T-cell (primary cell): ENCODE measurements around the gene SERPINF2. TPM values are rescaled to one million over a fixed set of nuclear protein-coding genes. Genes with fewer than 3 reads are reported as not detected.
"Not testable (repeated sequence)": the region's sequence is repeated elsewhere in the genome, so short reads cannot be mapped to it uniquely, and the experiment has no call there.

ENCODE experiments used
- ATAC-seq, 4 experiments: fragments of 200-7000 bp in 3 of 4; fragments of 150-1000 bp in 1 of 4; cut with Tn5 transposase; replicated peaks in 1 of 4; 1 replicate in 3 of 4; 2 replicates in 1 of 4; pipeline ENCODE4 v1.10.0; 2021; ENCODE audit warnings: moderate library complexity in 3 of 4, mild to moderate bottlenecking in 2 of 4, moderate number of reproducible peaks in 1 of 4
- CTCF ChIA-PET, 2 donors: fragments of 300-600 bp; sonication (Branson Sonifier 250); formaldehyde crosslinking; loops; one replicate each; lab custom pipeline; 2022; ENCODE audit warnings: antibody characterized with exemption in 2 of 2; lab: Charles Lee
- POLR2A ChIA-PET, 2 donors: fragments of 300-600 bp; sonication (Branson Sonifier 250); formaldehyde crosslinking; loops; one replicate each; lab custom pipeline; 2022; ENCODE audit warnings: antibody characterized with exemption in 2 of 2; lab: Charles Lee
- DNase-seq, 35 experiments: peaks; one replicate each; pipeline versions ENCODE4 v3.0.0 to v3.0.0-alpha.2; 2013 to 2023
- H3K27ac ChIP-seq: one replicate; pipeline ENCODE4 v1.5.1; 2013; ENCODE audit warnings: low read length
- H3K27me3 ChIP-seq, 2 experiments: replicated peaks in 1 of 2; 1 replicate in 1 of 2; 2 replicates in 1 of 2; pipeline versions ENCODE4 v1.6.1 to v1.7.0; 2013; ENCODE audit warnings: low read length in 1 of 2, mixed read lengths in 1 of 2; ENCODE audit not compliant: control insufficient read depth in 2 of 2, insufficient read depth in 2 of 2; ENCODE audit errors: extremely low read depth in 1 of 2
- H3K36me3 ChIP-seq, 2 donors: 1 replicate in 1 of 2; 2 replicates in 1 of 2; pipeline versions ENCODE4 v1.6.1 to v1.7.0; 2013; ENCODE audit warnings: low read length in 1 of 2; ENCODE audit not compliant: control insufficient read depth in 2 of 2, insufficient read depth in 1 of 2; ENCODE audit errors: extremely low read depth in 1 of 2
- H3K4me1 ChIP-seq, 2 experiments: 1 replicate in 1 of 2; 2 replicates in 1 of 2; pipeline versions ENCODE4 v1.6.1 to v1.7.0; 2013; ENCODE audit warnings: low read length in 2 of 2, mixed read lengths in 1 of 2; ENCODE audit not compliant: insufficient read depth in 2 of 2, control insufficient read depth in 1 of 2; ENCODE audit errors: extremely low read depth in 1 of 2
- H3K4me3 ChIP-seq, 2 donors: 1 replicate in 1 of 2; 2 replicates in 1 of 2; pipeline versions ENCODE4 v1.5.1 to v1.7.0; 2013; ENCODE audit warnings: mild to moderate bottlenecking in 2 of 2, low read length in 1 of 2, moderate library complexity in 1 of 2; ENCODE audit not compliant: control insufficient read depth in 1 of 2; ENCODE audit errors: extremely low read depth in 1 of 2
- H3K9me3 ChIP-seq: 2 replicates; pipeline ENCODE4 v1.7.0; 2013
- H3K27ac Mint-ChIP-seq, 2 donors: one replicate each; pipeline ENCODE4 v1.8.0; 2020 to 2021; ENCODE audit warnings: mild to moderate bottlenecking in 2 of 2, mixed read lengths in 2 of 2
- H3K27me3 Mint-ChIP-seq, 2 donors: one replicate each; pipeline ENCODE4 v1.8.0; 2021 to 2022; ENCODE audit warnings: mixed read lengths in 2 of 2
- H3K36me3 Mint-ChIP-seq: one replicate; pipeline ENCODE4 v1.8.0; 2021; ENCODE audit warnings: mixed read lengths
- H3K4me1 Mint-ChIP-seq, 3 donors: one replicate each; pipeline ENCODE4 v1.8.0; 2020 to 2022; ENCODE audit warnings: mixed read lengths in 3 of 3, mild to moderate bottlenecking in 1 of 3
- H3K4me3 Mint-ChIP-seq, 3 donors: one replicate each; pipeline ENCODE4 v1.8.0; 2020 to 2022; ENCODE audit warnings: mild to moderate bottlenecking in 3 of 3, mixed read lengths in 3 of 3, moderate library complexity in 3 of 3
- H3K9me3 Mint-ChIP-seq, 3 donors: one replicate each; pipeline ENCODE4 v1.8.0; 2020 to 2022; ENCODE audit warnings: mixed read lengths in 3 of 3
- WGBS: methylation state at CpG from one replicate; pipeline ENCODE4 v1.1.5; 2013; ENCODE audit warnings: missing lambda C conversion rate; ENCODE audit not compliant: insufficient coverage; 5-methylcytosine and 5-hydroxymethylcytosine counted together
- total RNA-seq, 35 experiments: library from RNA in 6 of 35; stranded (reverse) in 6 of 35; fragments of 120-200 nt in 1 of 35; gene quantifications; one replicate each; pipeline versions ENCODE4 v1.2.1 to v1.2.4 and lab custom pipeline; 2013 to 2026

The SERPINF2 gene
- total RNA-seq, 5 donors from 2014 or later (not counting 1 experiment from before 2014, with no cell fraction given) = 0.86 to 2.9 (median 1.4) TPM

GRCh38 chr17:1735834-1736347 lies 6.8 kb upstream of the SERPINF2 start:
- ATAC-seq (no peak), DNase-seq (no peak)
- Histone ChIP-seq H3K36me3 (peaks cover 9 to 47% of the 10 kb centered on the region in 2 donors), H3K27me3 (no peaks in the 10 kb centered on the region), H3K27ac (no peak overlapping the region), H3K9me3 (no peaks in the 10 kb centered on the region), H3K4me1 (peaks cover 0 to 13% of the 10 kb centered on the region in 2 experiments), H3K4me3 (no peak overlapping the region)
- Mint-ChIP-seq H3K4me3 (no peak overlapping the region), H3K27ac (no peak overlapping the region), H3K4me1 (peaks cover 0 to 19% (median 6%) of the 10 kb centered on the region in 3 donors), H3K36me3 (peaks cover 13% of the 10 kb centered on the region), H3K9me3 (no peaks in the 10 kb centered on the region), H3K27me3 (no peaks in the 10 kb centered on the region)
- ChIA-PET POLR2A (interaction anchor here in 1 of 2 donors (0.5 kb wide), 1 partner anchor 11 kb away, joined by 3 read pairs; no protein-coding TSS in a partner anchor), CTCF (no interaction called here)
- 95% methylated on average over 15 of the region's 17 CpGs for WGBS

- no peaks in the 10 kb centered on the region for H3K9me3 Mint-ChIP-seq
- DNase-seq (peak in 3 of 35 experiments; percentile 15 to 42 (median 23)), ATAC-seq (peak in 1 of 4 experiments; percentile 38)
- H3K27me3 ChIP-seq = no peaks in the 10 kb centered on the region
- POLR2A ChIA-PET = no interaction called here
- CTCF ChIA-PET = interaction anchor here in 1 of 2 donors (0.6 kb wide), 1 partner anchor 127 kb away, joined by 5 read pairs; no protein-coding TSS in a partner anchor
- peaks cover 7 to 43% of the 10 kb centered on the region in 2 donors for H3K36me3 ChIP-seq
- peaks cover 0 to 19% (median 6%) of the 10 kb centered on the region in 3 donors for H3K4me1 Mint-ChIP-seq
- H3K9me3 ChIP-seq = no peaks in the 10 kb centered on the region
- 81% methylated on average over 17 of the region's 25 CpGs for WGBS
- H3K27ac Mint-ChIP-seq = peak overlapping the region; percentile 65 to 66
- no peak overlapping the region for H3K4me3 Mint-ChIP-seq
- H3K27me3 Mint-ChIP-seq = no peaks in the 10 kb centered on the region
- H3K27ac ChIP-seq = no peak overlapping the region
- H3K4me3 ChIP-seq = no peak overlapping the region
- H3K4me1 ChIP-seq = peaks cover 0 to 13% of the 10 kb centered on the region in 2 experiments
- peaks cover 13% of the 10 kb centered on the region for H3K36me3 Mint-ChIP-seq
Measured at GRCh38 chr17:1736348-1737281, 6.1 kb upstream of the SERPINF2 start.

- Mint-ChIP-seq H3K36me3 (peaks cover 13% of the 10 kb centered on the region), H3K4me1 (peaks cover 0 to 19% (median 6%) of the 10 kb centered on the region in 3 donors), H3K27ac (no peak overlapping the region), H3K27me3 (no peaks in the 10 kb centered on the region), H3K4me3 (no peak overlapping the region), H3K9me3 (no peaks in the 10 kb centered on the region)
- H3K4me3 ChIP-seq = no peak overlapping the region
- H3K4me1 ChIP-seq = peaks cover 0 to 13% of the 10 kb centered on the region in 2 experiments
- ATAC-seq (no peak), DNase-seq (no peak)
- H3K9me3 ChIP-seq = no peaks in the 10 kb centered on the region
- no peaks in the 10 kb centered on the region for H3K27me3 ChIP-seq
- H3K36me3 ChIP-seq = peaks cover 7 to 40% of the 10 kb centered on the region in 2 donors
- ChIA-PET CTCF (no interaction called here), POLR2A (no interaction called here)
- over 99% methylated on average over 16 of the region's 21 CpGs for WGBS
- H3K27ac ChIP-seq = no peak overlapping the region
Measured at GRCh38 chr17:1737531-1738291, 5.0 kb upstream of the SERPINF2 start.

DNA sequence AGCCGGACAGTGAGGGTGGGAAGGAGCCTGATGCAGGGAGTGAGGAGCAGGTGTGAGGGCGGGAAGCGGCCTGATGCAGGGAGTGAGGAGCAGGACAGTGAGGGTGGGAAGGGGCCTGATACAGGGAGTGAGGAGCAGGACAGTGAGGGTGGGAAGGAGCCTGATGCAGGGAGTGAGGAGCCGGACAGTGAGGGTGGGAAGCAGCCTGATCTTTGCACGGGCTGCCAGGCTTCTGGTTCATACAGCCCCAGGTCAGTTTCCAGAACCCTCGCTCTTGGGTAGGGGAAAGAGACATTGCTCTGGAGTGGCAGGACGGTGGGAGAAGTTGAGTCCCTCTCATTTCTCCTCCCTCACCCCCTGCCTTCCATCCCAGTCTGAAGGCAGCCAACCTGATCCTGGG lies 772 bp upstream of the SERPINF2 start:
- WGBS = 84% methylated on average over 3 of the region's 7 CpGs

GRCh38 chr17:1743088-1743439 lies 393 bp downstream of the SERPINF2 start:
- Histone ChIP-seq H3K9me3 (no peaks in the 10 kb centered on the region), H3K27ac (no peak overlapping the region), H3K4me1 (no peaks in the 10 kb centered on the region), H3K4me3 (no peak overlapping the region), H3K36me3 (peaks cover 0 to under 1% of the 10 kb centered on the region in 2 donors), H3K27me3 (no peaks in the 10 kb centered on the region)
- Mint-ChIP-seq H3K9me3 (no peaks in the 10 kb centered on the region), H3K27ac (no peak overlapping the region), H3K4me3 (no peak overlapping the region), H3K27me3 (no peaks in the 10 kb centered on the region), H3K36me3 (peaks cover under 1% of the 10 kb centered on the region), H3K4me1 (no peaks in the 10 kb centered on the region)
- ChIA-PET POLR2A (no interaction called here), CTCF (interaction anchor here in 1 of 2 donors (0.5 kb wide), 1 partner anchor 481 kb away, joined by 3 read pairs; no protein-coding TSS in a partner anchor)
- WGBS = 40% methylated on average over 1 of the region's 2 CpGs
- DNase-seq = no peak
- ATAC-seq = no peak

More for the DNA sequence above, 772 bp upstream of the SERPINF2 start:
- H3K36me3 Mint-ChIP-seq, H3K27ac Mint-ChIP-seq, POLR2A ChIA-PET, H3K4me3 ChIP-seq, H3K9me3 Mint-ChIP-seq, H3K4me1 ChIP-seq, ATAC-seq, DNase-seq, CTCF ChIA-PET, H3K4me1 Mint-ChIP-seq, H3K4me3 Mint-ChIP-seq, H3K27me3 Mint-ChIP-seq, H3K9me3 ChIP-seq, H3K27me3 ChIP-seq, H3K27ac ChIP-seq: not testable (repeated sequence)
- peaks cover 3 to 11% of the 10 kb centered on the region in 2 donors for H3K36me3 ChIP-seq
